GM12873 (cell line): ENCODE results near the gene CABLES2.
A peak's percentile ranks its signal among the peaks of the same experiment; 100 is the strongest.

Experiments
- CTCF ChIP-seq: IDR thresholded peaks from 2 replicates; pipeline ENCODE4 v1.5.1; 2012; ENCODE audit warnings: low read depth, mild to moderate bottlenecking, moderate library complexity, low read length, control low read depth; ENCODE audit not compliant: insufficient read depth; ENCODE audit errors: missing control alignments

Gene CABLES2

GRCh38 chr20:62409086-62409853 lies 2.2 kb upstream of the CABLES2 start:
- no peak for TF ChIP-seq CTCF

GRCh38 chr20:62408640-62409039 lies 1.6 kb upstream of the CABLES2 start:
- no peak for TF ChIP-seq CTCF

- no peak for TF ChIP-seq CTCF
Observed at GRCh38 chr20:62408055-62408454, 970 bp upstream of the CABLES2 start.

GRCh38 chr20:62406635-62407176 lies 379 bp downstream of the CABLES2 start:
- no peak for TF ChIP-seq CTCF

- TF ChIP-seq CTCF: no peak
Observed at GRCh38 chr20:62405981-62406513, 1.0 kb downstream of the CABLES2 start.

GRCh38 chr20:62405108-62405980 lies 1.7 kb downstream of the CABLES2 start:
- TF ChIP-seq CTCF: peak; percentile 27

- TF ChIP-seq CTCF: no peak
Observed at GRCh38 chr20:62404761-62405107, 2.4 kb downstream of the CABLES2 start.
